DMS 273 (cell line): Measurements from ENCODE around the gene MARF1.
"Not testable (repeated sequence)": the region's sequence is repeated elsewhere in the genome, so short reads cannot be mapped to it uniquely, and the experiment has no call there.

Experiments used
- DNase-seq: peaks from one replicate; lab custom pipeline; 2025; ENCODE audit not compliant: unreplicated experiment; lab: John Stamatoyannopoulos, UW

Gene MARF1

DNA sequence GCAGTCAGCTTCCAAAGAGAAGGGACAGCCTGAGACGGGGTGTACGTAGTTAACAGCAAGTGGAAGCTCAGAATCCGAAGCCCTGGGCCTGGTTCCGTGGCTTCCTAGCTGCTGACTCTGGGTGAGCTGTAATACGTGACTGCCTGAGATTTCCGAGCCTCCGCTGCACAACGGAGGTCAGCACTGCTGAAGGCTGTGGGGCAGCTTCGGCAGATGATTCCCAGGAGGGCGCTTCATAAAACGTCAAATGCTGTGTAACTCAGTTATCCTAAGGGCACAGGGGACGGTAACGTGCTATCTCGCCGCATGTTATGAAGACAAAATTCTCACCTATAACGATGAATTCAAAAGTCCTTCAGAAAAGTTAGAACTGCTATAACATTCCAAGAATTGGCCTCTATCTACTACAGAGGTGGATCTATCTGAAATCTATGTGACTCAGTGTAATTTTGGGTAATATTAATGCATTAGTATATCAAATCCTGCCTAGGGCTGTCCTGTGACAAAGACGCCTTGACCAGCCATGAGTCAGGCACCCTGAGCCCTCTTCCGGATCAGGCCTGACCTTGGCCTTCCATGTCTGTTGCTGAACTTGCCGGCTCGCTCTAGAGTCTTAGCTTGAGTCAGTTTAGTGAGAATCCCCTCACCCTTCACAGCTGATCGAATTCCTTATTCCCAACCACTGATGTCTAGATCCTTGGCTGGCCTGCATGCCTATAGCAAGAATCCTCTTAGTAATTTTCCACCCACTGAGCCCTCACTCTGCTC, 43.5 kb downstream of the MARF1 start:
- DNase-seq, result peak; percentile 7

GRCh38 chr16:15598648-15599190, 44.2 kb downstream of the MARF1 start:
- DNase-seq, result no peak

DNA sequence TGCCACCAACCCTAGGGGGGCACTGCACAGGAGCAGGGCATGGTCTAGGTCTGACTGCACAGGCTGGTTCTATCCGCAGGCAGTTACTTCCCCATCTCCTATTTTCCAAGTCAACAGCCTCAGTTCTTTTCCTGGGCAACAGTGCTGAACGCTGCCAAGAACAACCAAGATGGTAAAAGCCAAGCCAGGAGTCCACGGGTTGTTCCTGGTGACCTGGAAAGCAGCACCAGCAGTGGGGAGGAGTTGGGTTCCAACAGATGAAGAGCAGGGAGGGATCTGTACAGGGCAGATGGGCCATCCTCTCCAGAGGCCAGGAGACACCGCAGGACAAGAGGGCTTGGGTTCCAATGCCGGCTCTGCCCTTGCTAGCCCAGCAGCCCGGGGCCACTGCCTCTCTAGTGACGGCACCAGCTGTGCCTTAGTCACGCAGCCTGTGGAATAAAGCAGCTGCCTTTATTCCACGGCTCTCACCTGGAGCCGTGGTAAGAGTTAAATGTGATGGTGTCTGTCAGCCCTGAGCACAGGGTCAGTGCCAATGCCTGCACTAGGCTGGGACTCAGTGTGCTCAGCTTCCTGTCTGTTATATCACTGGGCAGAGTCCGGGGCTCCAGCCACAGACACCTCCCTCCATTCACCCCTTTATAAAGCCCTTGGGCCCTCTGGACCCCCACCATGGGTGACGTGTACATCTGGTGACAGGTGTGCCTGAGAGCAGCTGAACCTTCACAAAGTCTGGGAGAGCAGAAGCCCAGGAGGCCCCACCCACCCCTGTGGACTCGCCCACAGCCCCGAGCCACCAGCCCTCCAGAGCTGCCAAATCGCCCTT, 44.9 kb downstream of the MARF1 start:
- no peak for DNase-seq

- DNase-seq, result no peak
Observed at GRCh38 chr16:15597135-15597534, 45.8 kb downstream of the MARF1 start.

GRCh38 chr16:15594711-15595320, 48.1 kb downstream of the MARF1 start:
- DNase-seq, result no peak

DNA sequence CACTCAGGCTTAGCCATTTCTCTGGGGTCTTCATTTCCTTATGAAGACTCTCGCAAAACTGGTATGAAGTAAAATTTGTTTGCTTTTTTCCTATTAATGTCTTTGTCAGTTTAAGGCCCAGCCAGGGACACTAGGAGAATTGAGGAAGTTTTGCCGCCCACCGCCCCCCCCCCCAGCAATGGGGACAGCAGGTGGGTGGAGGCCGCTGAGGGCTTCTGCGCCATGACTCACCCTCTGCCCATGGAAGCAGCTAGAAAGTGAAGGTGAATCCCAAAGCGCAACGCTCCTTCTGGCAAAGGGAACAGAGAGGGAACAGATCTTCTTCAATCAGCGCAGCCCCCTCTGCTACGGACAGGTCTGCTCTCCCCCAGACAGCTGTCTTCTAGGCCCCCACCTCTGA, 49.7 kb downstream of the MARF1 start:
- DNase-seq, result no peak

- DNase-seq, result no peak
Observed at GRCh38 chr16:15592324-15592723, 50.6 kb downstream of the MARF1 start.

DNA sequence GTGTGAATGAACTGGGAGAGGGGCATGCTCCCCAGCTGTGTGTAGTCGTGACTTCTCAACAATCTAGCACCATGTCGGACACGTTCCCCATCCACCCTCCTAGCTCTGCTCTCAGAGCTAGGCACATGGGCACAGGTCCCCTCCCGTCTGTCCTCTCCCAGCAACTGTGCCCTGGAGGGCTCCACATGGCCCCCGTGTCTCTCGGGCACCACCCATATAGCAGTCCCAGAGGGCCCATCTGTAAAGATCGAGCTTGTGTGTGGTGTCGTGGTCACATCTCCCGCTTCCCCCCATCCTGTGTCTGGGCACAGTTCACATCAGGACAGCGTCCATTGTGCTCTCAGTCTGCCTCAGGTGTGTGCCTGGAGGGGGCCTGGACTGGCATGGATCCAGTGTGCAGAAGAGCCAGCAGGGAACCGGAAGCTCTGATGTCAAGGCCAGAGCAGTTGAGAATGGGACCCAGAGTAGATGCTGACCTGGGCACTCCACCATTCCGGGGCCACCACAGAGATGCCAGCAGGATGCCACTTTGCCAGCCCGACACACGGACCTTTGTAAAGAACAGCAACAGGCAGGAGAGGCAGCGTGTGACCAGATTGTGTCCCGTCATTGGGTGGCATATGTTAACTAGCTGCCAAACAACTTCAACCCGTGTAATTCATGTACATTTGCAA, 55.7 kb downstream of the MARF1 start:
- DNase-seq, result no peak

DNA sequence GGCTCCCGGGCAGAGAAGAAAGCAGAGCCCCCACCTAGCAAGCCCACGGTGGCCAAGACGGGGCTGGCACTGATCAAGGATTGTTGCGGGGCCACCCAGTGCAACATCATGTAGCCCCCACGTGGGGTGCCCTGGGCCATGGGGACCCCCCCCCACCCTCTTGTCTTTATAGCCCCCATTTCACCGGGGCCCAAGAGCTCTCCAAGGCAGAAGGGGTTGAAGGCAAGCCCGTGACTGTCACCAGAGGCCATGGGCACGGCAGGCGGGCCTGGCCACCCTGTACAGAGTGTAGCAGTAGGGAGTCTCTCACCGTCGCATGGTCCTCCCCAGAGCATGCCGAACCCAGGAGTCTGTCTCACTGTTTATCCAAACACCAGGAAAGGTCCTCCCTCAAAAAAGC, 56.2 kb downstream of the MARF1 start:
- DNase-seq, result no peak

- DNase-seq, result no peak
Observed at GRCh38 chr16:15585956-15586355, 57.0 kb downstream of the MARF1 start.

GRCh38 chr16:15583526-15583925, 59.4 kb downstream of the MARF1 start:
- peak; percentile 14 for DNase-seq

DNA sequence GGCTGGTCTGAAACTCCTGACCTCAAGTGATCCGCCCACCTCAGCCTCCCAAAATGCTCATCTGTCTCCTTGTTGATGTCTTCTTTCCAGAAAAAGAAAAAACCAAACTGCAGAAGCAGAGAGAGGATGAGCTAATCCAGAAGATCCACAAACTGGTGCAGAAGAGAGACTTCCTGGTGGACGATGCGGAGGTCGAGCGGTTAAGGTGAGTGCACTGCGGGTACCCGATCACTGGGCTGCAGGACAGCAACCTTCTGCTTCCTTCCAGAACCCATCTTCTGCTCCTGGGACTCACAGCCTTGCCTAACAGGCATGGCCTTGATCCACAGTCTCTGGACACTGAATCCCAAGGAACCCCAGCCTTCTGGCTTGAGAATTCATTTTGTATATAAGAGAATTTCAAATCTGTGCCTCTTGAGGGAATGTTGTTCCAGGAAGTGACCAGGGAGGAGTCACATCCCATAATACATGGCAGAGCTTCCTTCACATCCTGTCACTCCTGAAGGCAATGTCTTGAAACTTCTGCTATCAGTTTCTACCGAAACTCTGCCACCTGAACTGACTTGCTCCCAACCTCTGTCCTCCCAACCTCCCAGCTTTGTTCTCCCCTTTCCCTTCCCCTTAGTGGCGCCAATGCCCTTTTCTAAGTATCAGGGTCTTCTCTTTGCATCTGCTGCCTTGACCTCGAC, 61.7 kb downstream of the MARF1 start:
- DNase-seq, result no peak

DNA sequence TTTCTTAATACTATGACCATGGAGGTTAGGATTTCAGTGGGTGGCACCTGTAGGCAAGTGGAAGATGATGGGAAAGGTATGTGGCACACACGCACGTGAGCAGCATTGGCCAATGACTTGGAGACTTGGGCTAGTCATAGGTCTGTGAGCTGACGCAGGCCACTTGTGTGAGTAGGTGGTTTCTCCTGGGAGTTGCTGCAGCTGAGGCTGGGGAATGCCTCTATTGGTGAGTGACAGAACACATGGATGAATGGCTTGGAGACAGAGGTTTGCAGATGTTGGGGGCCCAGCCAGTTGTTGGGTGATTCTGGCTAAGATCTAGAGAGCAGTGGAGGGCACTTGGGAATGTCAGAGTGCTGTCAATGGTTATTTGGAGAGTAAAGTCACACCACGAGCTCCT, 64.1 kb downstream of the MARF1 start:
- no peak for DNase-seq

DNA sequence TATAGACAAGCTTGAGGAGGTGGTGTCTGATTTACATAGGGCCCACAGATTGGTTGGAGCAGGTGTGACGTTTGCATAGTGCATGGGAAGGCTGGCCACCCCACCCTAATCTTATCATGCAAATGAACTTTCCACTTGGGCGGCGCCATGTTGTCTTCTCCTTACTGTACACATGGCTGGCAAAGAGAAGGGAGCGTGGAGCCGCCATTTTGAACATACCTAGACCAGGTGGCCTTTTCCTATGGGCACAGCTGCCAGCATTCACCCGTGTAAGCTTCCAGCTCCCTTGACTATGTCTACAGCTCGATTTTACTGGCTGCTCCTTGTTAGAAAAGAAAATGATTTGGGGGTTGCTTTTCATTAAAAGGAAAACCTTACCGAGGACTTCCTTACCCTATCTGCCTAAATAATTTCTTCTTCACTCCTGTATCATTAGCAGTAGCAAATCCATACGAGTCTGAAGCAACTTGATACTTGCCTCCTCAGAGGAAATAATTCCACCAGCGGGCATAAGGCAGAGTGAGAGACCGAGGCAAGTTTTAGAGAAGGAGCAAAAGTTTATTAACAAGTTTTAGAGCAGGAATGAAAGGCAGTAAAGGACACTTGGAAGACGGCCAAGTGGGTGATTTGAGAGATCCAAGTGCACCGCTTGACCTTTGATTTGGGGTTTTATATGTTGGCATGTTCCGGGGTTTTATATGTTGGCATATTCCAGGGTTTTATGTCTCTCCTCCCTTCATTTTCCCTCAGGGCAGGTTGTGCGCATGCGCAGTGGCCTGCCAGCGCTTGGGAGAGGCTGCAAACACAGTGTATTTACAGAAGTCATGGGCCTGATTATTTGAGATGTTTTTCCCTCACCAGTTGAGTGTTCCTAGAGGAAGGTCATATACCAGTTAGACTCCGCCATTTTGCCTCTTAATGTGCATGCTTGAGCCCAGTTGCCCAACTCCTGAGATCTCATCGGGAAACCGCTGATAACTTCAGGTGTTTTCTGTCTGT, 65.7 kb downstream of the MARF1 start:
- peak; percentile 25 for DNase-seq

DNA sequence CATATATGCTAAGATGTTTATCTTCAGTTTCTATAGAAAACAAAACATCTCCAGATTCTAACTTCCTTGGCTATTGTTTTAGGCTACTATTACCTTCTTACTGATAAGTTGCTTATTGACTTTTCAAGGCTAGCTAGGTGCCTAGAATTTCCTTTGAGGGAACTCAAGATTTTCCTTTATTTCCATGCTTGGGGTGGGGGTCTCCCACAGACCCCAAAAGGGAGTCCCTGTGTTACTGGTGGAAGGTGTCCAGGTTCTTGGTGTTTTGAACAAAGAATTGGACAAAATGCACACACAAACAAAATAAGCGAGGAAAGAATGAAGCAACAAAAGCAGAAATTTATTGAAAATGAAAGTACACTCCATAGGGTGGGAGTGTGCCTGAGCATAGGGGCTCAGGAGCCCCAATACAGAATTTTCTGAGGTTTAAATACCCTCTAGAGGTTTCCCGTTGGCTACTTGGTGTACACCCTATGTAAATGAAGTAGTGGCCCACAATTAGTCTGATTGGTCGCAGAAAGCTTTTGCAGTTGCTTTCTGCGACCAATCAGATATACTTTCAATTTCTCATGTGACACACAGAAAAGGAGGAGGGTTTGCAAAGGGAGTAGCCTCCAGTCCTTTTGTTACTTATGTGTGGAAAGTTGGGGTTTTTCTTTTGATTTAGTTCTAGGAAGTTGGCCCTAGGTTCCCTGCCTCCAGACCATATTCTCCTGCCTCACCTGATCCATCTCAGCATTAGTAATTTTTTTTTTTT, 67.5 kb downstream of the MARF1 start:
- no peak for DNase-seq

GRCh38 chr16:15574614-15574948, 68.4 kb downstream of the MARF1 start:
- no peak for DNase-seq

GRCh38 chr16:15573896-15574613, 68.9 kb downstream of the MARF1 start:
- not testable (repeated sequence) for DNase-seq

DNA sequence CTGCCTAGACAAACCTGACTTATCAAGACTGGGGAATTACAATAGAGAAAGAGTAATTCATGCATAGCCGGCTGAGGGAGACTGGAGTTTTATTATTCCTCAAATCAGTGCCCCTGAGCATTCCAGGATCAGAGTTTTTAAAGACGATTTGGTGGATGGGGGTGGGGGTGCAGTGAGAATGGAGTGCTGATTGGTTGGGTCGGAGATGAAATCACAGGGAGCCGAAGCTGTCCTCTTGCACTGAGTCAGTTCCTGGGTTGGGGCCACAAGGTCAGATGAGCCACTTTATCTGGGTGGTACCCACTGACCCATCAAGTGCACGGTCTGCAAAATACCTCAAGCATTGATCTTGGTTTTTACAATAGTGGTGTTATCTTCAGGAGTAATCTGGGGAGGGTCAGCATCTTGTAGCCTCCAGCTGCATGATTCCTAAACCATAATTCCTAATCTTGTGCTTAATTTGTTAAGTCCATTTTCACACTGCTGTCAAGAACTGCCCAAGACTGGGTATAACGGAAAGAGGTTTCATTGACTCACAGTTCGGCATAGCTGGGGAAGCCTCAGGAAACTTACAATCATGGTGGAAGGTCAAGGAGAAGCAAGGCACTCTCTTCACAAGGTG, 69.6 kb downstream of the MARF1 start:
- no peak for DNase-seq
